GM21515 (cell line): ENCODE data around the gene ARID1B.

Source experiments
- ATAC-seq: cut with Tn5 transposase; IDR thresholded peaks from one replicate; pipeline ENCODE4 v1.9.1; 2021; ENCODE audit not compliant: unreplicated experiment

The ARID1B gene

DNA sequence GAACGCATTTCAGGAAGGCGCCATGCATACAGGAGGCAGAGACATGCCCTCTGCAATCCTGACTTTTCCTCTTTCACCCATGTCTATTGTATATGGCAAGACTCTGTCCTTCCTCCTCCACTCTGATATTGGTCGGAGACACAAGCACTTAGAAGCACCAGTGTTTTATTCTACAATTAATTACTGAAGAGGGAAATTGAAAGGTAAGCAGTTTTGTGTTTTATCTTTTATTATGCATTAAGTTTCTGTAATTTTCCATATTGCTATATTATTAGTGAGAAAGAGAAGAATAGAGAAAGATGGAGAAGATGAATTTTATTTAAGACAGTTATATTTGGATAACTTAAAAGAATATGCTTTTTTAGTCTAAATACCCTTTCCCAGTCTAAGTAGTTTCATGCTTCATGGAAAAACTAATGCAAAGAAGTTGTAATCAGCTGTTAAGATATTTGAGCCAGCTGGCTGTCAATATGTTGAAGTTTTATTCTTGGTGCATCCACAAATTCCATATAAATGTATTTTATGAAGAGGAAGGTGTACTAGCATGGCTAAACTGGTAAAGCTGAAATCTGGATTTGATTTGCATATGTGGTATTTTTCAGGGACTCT lies 13.6 kb downstream of the ARID1B start:
- ATAC-seq = no peak

GRCh38 chr6:156791320-156791850 lies 14.2 kb downstream of the ARID1B start:
- peak; percentile 49 for ATAC-seq

GRCh38 chr6:156793200-156793599 lies 16.0 kb downstream of the ARID1B start:
- ATAC-seq = no peak

- no peak for ATAC-seq
Observed at GRCh38 chr6:156794546-156795354, 17.6 kb downstream of the ARID1B start.

GRCh38 chr6:156795825-156796224 lies 18.6 kb downstream of the ARID1B start:
- ATAC-seq = no peak

GRCh38 chr6:156796627-156797026 lies 19.4 kb downstream of the ARID1B start:
- ATAC-seq = no peak

GRCh38 chr6:156797901-156798735 lies 20.9 kb downstream of the ARID1B start:
- ATAC-seq = no peak

- no peak for ATAC-seq
Observed at GRCh38 chr6:156801712-156802111, 24.5 kb downstream of the ARID1B start.

DNA sequence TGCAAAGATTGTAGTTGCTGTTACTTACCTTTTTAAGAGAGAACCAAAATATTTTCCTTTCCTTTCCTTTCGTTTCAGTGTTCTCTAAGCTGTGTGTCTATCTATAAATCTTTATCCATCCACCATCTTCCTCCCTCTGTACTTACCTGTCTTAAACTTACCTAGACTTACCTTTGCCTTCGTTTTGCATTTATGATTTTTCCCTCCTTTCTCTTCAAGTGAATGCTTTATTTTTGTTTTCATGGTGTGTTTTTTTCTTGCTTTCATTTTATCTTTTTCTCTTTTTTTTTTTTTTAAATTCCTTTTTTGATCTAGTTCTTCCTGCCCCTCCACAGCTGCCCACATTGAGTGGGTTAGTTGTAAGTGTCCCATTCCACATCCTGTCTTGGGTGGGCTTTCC lies 26.2 kb downstream of the ARID1B start:
- no peak for ATAC-seq

DNA sequence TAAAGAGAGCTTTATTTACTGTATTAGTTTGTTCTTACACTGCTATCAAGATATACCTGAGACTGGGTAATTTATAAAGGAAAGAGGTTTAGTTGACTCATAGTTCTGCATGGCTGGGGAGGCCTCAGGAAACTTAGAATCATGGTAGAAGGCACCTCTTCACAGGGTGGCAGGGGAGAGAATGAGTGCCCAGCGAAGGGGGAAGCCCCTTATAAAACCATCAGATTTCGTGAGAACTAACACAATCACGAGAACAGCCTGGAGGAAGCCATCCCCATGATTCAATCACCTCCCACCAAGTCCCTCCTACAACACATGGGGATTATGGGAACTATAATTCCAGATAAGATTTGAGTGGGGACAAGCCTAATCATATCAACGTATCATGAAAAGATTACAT lies 27.2 kb downstream of the ARID1B start:
- no peak for ATAC-seq

GRCh38 chr6:156806155-156806554 lies 29.0 kb downstream of the ARID1B start:
- ATAC-seq = no peak

- ATAC-seq = no peak
Observed at GRCh38 chr6:156807028-156807427, 29.9 kb downstream of the ARID1B start.

GRCh38 chr6:156807795-156808194 lies 30.6 kb downstream of the ARID1B start:
- no peak for ATAC-seq

DNA sequence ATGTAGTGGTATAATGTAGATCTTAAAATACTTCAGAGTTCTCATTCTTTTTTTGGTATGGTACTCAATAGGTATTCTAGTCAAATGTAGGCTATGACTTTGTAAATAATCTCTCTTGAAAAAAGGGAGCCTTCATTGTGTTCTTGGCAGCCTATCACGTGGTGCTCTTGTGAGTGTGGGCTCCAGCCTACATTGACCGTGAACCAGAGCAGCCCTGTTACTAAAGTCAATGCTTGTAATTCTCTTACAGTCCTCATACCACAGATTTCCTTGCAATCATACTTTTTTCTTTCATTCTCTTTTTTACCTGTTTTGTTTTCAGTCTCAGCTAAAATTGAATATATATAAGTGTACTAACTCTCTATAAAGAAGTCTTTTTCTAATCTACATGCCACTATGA lies 31.1 kb downstream of the ARID1B start:
- ATAC-seq = no peak

GRCh38 chr6:156809034-156809433 lies 31.9 kb downstream of the ARID1B start:
- ATAC-seq = no peak

- no peak for ATAC-seq
Observed at GRCh38 chr6:156809446-156810178, 32.4 kb downstream of the ARID1B start.

GRCh38 chr6:156814036-156814581 lies 36.9 kb downstream of the ARID1B start:
- no peak for ATAC-seq

GRCh38 chr6:156816505-156816904 lies 39.3 kb downstream of the ARID1B start:
- no peak for ATAC-seq

DNA sequence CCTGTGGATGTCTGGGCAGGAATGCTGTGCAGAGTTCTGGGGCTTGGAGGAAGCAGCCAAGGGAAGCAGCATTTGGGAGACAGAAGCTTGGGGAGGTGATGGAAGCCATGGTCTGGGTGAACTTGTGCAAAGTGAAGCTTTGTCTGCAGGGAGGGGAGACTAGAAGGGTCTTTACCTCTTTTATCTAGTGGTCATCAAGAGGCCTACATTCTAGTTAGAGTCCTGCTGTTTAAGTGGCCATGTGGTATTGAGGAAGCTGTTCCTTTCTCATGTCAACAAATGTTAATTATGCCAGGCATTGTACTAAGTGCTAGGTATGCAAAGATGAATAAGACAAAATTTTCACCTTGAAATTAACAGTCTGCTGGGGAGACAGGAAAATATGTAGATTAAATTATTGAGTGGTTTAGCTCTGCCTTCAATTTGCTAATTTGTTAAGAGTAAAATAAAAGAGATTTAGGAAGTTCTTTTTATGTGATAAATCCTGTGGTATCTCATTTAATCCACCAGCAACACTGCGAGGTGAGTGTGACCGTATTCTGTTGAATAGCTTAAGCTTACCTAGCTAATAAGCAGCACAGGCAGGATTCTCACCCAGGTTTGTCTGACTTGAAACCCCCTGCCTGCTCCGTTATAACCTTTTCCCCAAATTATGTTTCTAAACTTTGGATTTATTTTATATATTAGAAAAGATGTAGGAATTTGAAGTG lies 43.1 kb downstream of the ARID1B start:
- no peak for ATAC-seq

DNA sequence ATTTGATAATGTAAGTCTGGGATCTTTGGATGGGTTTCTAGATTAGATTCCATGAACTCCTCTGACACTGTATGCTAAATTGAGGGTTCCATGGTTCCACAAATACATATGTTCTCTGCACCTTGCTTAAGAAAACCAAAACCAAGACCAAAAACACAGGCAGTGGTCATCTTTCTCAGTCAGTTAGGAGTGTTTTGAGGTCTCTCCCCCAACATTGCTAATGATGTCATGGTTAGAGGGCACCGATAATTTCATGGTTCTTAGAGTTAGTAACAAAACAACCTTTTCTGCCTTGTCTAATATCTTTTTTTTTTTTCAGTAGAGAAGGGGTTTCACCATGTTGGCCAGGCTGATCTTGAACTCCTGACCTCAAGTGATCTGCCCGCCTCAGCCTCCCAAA lies 44.5 kb downstream of the ARID1B start:
- ATAC-seq = no peak
